HG02623 (cell line): ENCODE results near the gene PDZD2.
A peak's percentile ranks its signal among the peaks of the same experiment; 100 is the strongest.

Experiments used
- ATAC-seq: cut with Tn5 transposase; IDR thresholded peaks from one replicate; pipeline ENCODE4 v1.9.1; 2021; ENCODE audit warnings: moderate library complexity; ENCODE audit not compliant: unreplicated experiment

The PDZD2 gene

DNA sequence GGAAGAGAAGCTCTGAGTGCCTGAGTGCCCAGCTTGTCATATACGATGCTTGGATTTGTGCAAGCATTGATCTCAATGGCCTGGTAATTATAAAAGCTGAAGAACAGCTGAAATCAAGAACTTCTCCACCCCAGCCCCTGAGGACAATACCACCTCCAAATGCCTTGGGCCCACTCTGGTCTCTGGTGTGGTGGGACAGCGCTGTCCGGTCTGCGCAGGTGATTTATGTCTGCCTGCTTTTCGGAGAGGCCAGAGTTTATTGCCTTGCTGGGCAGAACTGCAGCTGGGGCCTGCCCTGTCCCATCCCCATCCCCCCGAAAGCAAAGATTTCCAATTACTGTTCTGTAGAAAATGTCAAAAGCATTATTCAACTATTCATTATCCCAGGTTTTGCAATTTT lies 1.1 kb upstream of the PDZD2 start:
- no peak for ATAC-seq

DNA sequence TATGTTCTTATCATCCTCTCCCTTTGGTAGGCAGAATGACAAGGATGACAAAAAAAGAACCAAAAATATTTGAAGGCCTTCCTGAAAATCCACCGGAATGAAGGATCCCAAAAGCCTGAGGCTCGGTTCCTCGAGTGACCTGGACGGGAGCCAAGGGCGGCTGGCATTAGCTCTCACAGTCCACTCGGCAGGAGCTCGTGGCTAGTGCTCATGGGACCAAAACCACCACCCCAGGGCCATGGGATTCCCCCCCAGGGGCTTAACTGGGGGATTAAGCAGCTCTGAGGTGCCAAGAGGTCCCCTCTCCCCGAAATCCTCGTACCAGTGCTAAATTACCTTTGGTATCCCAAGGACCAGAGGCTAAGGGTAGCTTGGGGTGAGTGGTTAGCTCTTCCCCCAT lies 586 bp upstream of the PDZD2 start:
- ATAC-seq, result peak; percentile 12

DNA sequence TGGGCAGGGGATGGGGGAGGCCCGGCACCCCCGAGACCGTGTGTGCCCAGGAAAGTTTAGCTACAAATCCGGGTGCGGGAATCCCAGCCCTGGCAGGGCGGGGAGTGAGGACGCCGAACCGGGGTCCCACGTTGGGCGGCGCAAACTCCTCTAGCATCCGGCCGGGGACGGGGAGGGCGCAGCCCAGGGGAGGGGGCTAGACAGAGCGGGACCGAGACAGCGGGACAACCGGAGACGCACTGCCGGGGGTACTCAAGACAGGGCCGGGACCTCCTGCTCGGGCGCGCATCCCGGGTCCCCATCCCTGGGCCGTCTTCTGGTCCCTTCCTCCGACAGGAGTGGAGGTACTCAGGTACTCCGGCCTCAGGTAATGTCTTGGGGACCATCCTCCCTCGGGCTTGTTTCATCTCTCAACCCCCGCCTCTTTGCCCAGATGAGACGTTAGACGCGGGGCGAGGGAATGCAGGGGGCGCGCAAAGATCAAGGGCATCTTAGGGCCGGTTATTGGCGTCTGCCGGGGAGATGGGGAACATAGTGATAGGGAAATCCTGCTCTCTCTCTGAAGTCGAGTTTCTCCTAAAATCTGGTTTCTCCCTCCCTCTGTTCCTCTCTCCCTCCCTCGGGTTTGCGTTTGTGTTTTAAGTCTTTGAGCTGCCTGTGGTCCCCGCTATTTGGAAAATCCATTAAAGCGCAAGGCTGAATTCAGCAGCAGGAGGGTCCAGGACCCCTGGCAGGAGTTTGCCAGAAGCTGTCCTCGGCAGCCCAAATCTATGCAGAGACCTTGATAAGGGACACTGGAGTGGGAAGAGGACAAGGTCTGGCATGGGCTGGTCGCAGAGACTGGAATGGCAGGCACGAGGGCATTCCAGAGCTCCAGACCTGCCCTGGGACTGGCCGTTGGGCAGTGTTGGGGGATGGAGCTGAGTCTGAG lies 815 bp downstream of the PDZD2 start:
- ATAC-seq, result peak; percentile 2

DNA sequence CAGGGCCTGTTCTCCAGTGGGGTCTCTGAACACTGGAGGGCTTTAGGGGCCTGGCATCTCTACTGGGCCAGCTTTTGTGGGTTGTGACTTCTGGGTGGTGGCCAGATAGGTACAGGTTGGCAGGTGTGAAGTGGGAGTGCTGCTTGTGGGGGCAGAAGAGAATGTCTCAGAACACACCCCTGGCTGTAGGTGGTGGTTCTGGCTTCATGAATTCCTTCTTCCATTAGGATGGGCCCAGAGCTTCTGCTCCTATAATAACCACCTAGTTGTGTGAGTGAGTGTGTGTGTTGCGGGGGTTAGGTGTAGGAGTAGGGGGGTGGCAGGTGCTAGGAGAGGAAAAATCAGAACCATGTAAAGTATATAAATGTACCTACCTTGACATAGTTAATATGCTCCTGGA lies 1.6 kb downstream of the PDZD2 start:
- ATAC-seq, result no peak

DNA sequence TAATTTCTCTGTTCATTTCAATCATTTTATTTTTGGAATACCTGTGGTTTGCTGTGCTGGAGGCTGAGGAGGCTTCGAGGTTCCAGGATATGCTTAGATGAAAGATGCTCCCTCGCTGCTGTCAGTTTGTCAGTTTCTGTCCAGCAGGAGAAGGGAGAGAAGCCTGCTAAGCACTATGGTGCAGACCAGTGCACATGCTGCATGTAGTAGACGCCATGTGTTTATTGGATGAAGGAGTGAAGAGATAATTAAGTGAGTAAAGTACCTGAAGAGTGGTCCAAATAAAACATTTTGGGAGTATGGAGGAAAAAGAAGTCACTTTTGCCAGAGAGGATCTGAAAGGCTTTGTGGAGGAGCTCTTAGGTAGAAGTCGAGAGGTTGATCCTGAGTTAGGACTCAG lies 2.1 kb downstream of the PDZD2 start:
- no peak for ATAC-seq

DNA sequence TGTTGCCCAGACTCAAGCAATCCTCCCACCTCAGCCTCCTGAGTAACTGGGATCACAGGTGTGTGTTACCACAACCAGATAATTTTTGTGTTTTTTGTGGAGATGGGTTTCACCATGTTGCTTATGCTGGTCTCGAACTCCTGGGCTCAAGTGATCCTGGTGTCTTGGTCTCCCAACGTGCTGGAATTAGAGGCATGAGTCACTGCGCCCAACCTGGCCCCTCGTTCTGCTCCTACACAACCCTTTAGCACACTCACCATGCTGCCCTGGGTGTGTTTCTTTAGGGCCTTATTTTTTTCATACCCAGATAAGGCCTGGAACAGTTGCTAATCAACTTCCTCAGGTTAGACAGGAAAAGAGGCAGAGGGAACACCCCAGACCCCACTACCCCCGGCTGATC lies 2.6 kb downstream of the PDZD2 start:
- ATAC-seq, result no peak

DNA sequence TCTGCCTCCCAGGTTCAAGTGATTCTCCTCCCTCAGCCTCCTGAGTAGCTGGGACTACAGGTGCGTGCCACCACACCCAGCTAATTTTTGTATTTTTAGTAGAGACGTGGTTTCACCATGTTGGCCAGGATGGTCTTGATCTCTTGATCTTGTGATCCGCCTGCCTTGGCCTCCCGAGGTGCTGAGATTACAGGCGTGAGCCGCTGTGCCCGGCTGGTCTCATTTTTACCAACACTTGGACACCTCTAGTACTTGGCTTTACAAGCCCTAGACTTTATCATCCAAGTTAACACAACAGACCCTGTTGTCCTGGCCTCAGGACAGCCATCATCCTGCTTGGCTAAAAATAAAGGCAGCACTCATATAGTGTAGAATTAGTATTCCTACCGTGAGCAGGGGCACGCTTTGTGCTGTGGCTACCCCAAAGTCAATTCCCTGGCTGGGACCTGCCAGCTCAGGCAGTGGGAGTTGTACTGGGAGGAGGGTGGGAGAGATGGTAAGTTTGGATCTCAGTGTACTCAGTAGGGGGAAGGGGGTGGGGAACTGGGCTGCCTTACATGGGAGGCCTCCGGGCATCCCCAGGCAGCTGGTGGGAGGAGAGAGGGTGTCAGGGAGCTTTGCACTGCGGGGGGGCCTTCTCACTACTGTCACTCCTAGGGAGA lies 6.6 kb downstream of the PDZD2 start:
- ATAC-seq, result no peak

DNA sequence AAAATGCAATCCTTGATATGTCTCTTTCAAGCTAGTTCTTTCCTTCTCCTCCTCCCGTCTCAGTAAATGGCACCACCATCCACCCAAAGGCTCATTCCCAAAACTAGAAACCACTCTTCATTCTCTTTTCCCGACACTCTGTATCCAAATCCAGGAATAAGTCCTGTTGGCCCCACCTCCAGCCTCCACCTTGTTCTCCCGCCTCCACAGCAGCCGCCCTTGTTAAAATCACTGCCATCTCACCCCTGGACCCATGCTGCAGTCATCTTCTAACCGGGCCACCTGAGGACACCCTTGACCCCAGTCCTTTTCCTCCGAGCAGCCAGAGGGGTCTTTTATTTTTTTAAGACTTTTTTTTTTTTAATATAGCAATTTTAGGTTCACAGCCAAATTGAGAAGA lies 9.4 kb downstream of the PDZD2 start:
- ATAC-seq, result no peak

DNA sequence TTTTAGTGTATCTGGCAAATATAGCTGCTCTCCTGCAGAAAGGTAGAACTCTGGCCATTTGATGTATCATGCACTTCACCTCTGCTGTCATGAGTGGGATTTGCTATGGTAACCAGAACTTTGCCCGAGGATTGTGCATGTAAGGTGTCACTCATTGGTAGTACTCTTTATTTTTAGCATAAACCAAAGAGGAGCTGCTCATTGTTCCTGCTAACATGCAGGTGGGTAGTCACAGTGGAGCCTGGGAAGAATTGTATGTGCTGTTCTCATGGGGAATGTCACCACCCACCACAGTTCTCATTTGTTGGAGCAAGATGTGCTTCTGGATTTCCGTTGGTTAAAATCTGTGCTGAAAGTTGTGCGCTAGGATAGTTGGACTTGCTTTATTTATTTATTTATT lies 12.3 kb downstream of the PDZD2 start:
- no peak for ATAC-seq

DNA sequence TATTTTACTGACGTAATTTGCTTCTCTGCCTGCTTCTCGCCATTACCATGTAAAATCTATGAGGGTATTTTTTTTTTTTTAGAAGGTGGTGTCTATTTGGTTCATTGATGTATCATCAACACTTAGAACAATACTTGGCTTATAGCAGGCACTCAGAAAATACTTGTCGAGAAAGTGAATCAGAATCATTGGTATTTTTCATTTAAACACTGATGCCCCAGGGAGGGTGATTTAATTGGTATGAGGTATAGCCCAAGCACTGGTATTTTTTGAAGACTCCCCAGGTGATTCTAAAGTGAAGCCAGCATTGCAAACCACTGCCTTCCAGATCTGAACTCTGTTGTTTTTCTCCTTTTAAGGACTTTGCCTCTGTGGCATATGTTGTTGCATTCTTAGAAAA lies 16.6 kb downstream of the PDZD2 start:
- no peak for ATAC-seq

DNA sequence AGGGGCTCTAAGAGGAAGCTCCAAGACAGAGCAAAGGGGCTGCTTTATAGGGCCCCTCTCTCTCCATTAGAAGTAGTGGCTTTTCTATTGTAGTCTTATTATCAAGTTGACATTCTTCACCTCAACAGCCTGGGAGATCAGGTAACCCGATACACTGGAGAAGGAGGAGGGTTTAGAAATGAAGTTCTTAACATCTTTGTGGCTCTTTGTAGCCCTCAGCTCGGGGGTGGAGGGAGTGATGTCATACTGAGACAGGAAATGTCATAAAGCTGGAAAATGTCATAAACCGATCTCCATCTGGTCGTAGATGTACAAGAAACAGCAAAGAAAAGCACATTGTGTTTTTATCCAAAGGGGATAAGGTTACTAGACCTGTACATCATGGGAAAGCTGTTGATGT lies 17.9 kb downstream of the PDZD2 start:
- no peak for ATAC-seq

DNA sequence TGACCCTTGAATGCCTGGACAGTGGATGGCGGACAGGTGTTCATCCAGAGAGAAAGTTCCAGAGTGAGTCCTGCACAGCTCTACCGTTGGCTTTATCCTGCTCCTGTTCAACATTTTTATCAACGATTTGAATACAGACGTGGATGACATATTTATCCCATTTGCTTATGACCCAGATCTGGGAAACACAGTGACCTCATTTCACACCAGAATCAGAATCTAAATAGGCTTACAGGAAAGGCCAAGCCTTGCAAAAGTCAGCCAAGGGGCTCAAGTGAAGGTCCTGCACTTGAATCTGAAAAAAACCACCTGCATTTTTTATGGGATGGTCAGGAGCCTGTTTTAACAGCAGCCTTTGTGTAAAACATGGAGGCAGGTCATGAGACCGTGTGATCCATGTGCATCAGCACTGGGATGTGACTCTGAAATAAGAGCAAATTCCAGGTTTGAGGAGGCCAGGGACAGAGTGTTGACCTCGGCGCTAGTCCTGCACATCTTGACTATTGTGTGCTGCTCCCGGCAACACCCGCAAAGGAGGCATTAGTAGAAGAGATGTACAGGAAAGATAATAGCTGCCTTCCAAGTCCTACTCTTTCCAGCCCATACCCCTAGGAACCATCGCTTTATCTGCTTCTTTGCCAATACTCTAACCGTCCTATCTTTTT lies 18.5 kb downstream of the PDZD2 start:
- ATAC-seq, result no peak

DNA sequence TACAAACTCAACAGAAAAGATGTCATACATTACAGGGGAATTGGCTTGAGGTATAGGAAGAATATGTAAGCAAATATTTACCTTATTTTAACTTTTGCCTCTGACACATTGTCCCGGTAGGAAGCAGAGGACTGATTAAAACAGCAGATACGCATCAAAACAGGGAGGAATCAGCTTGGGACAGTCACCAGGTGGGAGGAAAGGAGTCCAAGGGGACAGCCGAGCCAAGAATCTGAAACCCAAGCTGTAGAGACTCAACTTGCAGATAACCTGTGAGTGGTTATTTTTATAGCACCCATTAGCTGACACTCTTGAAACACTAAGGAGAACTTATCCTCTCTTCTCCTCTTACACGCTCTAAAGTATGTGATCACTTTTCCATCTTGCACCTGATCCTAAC lies 22.3 kb downstream of the PDZD2 start:
- no peak for ATAC-seq

DNA sequence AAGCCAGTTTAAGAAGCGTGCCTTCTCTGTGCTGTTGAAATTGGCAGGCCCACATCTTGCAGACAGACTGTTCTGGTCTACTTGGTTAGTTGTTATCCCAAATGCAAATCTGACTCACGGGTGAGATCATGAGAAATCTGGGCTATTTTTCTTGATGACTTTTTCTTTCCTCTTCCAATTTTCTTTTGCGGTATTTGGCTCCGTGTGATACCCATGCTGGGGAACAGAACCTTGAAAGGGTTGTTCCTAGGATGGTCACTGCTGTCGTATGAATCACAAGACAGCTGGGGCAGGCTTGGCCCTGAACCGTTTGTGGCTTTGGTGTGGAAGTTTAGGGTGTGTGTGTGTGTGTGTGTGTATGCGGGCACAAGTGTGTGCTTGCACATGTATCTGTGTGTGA lies 24.6 kb downstream of the PDZD2 start:
- no peak for ATAC-seq

DNA sequence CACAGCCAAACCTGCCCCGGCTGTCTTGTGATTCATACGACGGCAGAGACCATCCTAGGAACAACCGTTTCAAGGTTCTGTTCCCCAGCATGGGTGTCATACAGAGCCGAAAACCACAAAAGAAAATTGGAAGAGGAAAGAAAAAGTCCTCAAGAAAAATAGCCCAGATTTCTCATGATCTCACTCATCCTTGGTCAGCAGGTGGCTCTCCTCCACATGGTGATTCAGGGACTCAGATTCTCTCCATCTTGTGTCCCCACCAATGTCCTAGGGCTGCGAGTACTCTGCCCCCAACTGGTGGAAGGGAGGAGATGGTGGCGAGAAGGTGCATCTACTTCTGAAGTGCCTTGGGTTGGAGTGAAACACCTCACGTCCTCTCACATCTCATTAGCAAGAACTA lies 25.6 kb downstream of the PDZD2 start:
- no peak for ATAC-seq

DNA sequence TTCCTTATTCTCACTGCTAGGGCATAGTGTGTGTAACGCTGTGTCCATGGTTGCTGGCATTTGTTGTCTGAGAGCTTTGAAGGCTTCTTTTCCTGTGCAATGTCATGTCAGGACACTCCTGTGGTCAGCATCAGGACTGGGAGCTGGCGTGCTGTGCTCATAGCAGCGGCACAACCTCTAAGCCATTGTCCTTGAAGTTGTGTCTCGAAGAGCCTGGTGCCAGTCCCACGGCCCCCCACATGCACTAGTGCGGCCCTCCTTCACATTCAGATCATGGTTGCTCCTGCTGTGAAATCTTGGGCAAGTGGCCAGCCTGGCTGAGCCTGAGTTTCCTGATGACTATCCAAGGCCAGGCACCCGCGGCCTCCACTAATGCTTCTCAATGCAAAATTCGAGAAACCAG lies 32.4 kb downstream of the PDZD2 start:
- ATAC-seq, result no peak

DNA sequence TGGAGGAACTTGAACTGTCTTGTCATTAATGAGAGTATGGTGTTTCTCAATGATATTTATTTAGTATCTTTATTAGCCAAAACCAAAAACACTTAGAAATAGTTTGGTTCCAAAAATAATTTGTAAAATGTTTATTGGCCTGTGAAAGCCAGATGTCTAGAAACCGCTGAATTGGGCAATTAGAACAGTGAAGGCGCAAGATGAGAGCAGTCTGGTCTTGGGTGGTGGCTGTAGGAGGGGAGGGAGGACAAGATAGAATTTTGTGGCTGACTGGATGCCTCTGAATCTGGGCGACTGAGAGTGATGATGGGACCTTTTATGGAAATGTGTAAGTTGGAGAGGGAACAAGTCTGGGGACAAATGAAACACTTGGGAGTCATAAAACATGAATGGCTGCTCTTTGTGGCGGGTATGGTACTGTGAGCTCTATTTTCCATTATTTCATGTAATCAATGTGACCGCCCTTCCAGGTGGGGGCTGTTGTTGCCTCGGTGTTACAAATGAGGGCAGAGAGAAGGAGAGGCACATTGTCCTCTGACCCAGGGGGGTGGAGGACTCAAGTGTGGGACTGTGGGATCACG lies 35.5 kb downstream of the PDZD2 start:
- ATAC-seq, result no peak

DNA sequence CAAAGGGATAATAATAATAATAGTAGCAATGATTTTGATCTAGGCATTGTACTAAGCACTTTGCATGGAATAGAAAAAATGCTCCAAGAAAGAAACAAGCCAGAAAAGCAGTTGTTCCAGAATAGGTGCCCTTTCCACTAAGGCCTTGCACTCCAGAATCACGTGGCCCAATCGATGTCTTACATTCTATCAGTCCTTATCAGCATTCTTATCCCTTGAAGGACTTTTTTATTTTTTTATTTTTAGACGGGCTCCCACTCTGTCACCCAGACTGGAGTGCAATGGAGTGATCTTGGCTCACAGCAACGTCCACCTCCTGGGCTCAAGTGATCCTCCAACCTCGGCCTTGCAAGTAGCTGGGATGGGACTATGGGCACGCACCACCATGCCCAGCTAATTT lies 36.5 kb downstream of the PDZD2 start:
- ATAC-seq, result no peak

DNA sequence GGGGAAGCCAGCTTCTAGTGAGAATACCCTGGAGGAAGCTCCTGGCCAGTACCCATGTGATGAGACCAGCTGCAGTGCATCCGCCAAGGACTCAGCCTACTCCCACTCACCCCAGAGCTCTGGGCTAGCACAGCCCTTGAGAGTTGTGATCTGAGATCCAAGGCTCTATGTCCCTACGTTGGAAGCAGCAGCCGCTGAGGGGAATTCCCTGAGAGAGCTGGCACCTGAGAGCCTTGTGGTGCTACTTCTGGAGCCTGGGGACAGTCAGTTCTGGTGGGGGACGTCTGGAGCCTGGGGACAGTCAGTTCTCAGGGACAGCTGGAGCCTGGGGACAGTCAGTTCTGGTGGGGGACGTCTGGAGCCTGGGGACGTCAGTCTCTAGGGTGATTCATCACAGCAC lies 39.2 kb downstream of the PDZD2 start:
- ATAC-seq, result no peak

DNA sequence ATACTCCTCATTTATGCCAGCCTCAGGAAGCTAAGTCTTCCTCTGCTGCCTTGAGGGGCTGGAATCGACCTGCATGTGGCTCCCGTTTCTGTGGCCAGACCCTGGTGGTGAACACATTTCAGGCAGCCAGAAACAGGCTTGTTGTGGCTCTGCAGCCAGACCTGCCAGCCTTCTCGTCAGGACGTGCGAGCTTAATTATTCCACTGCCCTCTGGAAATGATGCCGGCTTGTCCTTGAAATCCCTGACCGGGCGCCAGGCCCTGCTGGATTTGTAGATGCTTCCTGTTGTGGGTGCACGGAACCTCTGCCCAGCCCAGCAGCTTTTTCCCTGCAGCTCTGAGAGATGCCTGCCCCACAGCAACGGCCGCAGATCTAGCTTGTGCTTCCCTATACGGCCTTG lies 41.6 kb downstream of the PDZD2 start:
- no peak for ATAC-seq

DNA sequence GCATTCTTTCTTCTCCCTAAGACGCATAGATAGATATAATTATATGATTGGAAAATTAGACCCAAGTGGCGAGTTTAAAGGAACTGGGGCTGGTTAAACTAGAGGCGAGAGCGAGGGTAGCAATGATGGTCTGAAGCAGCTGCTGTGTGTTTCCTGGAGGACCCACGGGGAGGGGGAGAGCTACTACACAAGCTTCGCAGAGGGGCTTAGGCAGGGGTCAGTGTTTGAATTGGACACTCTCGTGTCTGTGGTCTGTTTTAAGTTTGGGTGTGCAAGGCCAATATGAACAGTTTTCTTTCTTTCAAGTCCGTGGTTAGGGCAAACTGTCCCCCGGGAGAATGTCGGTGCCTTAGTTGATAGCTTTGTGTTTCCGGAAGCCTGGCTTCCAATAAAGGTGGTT lies 43.1 kb downstream of the PDZD2 start:
- ATAC-seq, result no peak

DNA sequence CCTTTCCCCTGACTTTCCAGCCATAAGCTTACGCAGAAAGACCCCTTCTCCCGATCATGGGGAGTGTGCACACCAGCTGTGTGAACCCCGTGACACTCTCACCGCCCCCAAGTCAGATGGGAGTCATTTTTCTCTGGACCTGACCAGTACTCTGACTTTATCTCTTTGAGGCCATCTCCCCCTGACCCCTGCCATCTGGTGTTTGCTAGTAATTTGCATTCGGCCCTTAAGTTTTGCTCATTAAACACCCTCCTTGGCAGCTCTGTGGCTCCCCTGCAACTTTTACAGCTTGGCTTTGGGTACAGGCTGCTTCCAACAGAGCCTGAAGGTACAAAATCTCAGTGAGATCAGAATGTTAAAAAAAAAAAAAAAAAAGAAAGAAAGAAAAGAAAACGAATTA lies 43.9 kb downstream of the PDZD2 start:
- ATAC-seq, result no peak
